ENCODE results near the gene BNIP5.

DNA sequence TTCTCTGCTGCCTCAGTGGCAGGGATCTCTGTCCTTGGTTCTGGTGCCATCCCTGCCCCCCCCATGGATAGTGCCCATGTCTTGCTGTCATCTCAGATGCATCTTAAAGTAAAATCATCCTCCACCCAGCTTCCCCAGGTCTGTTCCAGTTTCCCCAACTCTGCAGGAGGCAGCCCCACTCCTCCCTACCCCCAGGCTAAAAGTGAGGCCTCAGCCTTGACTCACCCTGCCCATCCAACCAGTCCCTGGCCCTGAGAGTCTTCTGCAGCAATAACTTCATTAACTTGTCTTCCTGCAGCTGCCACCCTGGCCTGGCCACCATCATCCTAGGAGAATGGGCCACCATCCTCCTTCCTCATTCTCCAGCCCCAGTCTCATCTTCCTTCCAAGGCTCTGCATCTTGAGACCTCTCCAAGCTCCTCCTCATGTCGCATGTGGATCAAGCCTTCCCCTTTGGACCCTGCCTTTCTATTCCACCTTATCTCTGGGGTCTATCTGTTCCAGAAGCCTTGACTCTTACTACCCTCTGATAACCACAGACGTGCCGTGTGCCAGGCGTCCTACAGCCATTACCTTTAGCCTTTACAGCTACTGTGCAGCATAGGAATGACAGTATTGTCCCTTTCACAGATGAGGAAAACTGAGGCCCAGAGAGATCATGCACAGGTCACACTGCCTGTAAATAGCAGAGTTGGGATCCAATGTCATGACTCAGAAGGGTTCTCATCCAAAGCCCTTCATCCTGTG, 68.8 kb downstream of the BNIP5 start:
- TF ChIP-seq, protein P1, sequence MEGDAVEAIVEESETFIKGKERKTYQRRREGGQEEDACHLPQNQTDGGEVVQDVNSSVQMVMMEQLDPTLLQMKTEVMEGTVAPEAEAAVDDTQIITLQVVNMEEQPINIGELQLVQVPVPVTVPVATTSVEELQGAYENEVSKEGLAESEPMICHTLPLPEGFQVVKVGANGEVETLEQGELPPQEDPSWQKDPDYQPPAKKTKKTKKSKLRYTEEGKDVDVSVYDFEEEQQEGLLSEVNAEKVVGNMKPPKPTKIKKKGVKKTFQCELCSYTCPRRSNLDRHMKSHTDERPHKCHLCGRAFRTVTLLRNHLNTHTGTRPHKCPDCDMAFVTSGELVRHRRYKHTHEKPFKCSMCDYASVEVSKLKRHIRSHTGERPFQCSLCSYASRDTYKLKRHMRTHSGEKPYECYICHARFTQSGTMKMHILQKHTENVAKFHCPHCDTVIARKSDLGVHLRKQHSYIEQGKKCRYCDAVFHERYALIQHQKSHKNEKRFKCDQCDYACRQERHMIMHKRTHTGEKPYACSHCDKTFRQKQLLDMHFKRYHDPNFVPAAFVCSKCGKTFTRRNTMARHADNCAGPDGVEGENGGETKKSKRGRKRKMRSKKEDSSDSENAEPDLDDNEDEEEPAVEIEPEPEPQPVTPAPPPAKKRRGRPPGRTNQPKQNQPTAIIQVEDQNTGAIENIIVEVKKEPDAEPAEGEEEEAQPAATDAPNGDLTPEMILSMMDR (IDR thresholded peaks at IDR 0.05; ENCODE audit: low read depth, low read length) = no peak
- TF ChIP-seq EZH2phosphoT487 (IDR thresholded peaks at IDR 0.05; ENCODE audit: low read depth) = no peak
